Breast epithelium (tissue), 4 donors: ENCODE measurements around the gene LAMA3. TPM values are rescaled to one million over a fixed set of nuclear protein-coding genes. Genes with fewer than 3 reads are reported as not detected.

Source experiments
- DNase-seq, 2 donors: peaks; one replicate each; pipeline ENCODE4 v3.0.0-alpha.2; 2019; ENCODE audit warnings: low spot score in 2 of 2
- H3K27ac ChIP-seq, 2 donors: fragments of 200-600 bp; sonication (generic) in 1 of 2; one replicate each; pipeline ENCODE4 v1.5.1; 2016 to 2019; ENCODE audit warnings: mild to moderate bottlenecking in 1 of 2
- H3K27me3 ChIP-seq, 2 donors: fragments of 200-600 bp; sonication (generic) in 1 of 2; one replicate each; pipeline versions ENCODE4 v1.5.1 to v1.6.0; 2017 to 2019; ENCODE audit warnings: control low read depth in 1 of 2, mild to moderate bottlenecking in 1 of 2
- H3K36me3 ChIP-seq: fragments of 200-600 bp; one replicate; pipeline ENCODE4 v1.5.1; 2019
- H3K4me1 ChIP-seq, 2 donors: fragments of 200-600 bp; sonication (generic); one replicate each; pipeline ENCODE4 v1.5.1; 2016 to 2019; ENCODE audit warnings: control low read depth in 1 of 2
- H3K4me3 ChIP-seq, 3 donors: fragments of 200-600 bp; sonication (generic); 1 replicate in 2 of 3; 2 replicates in 1 of 3; pipeline ENCODE4 v1.5.1; 2016 to 2019; ENCODE audit warnings: mild to moderate bottlenecking in 3 of 3, moderate library complexity in 2 of 3
- H3K9me3 ChIP-seq, 2 donors: fragments of 200-600 bp; sonication (generic) in 1 of 2; one replicate each; pipeline ENCODE4 v1.5.1; 2016 to 2019; ENCODE audit warnings: control low read depth in 1 of 2
- POLR2A ChIP-seq: fragments of 450-650 bp; IDR thresholded peaks from one replicate; pipeline ENCODE4 v1.6.1; 2016; ENCODE audit warnings: antibody characterized with exemption, mild to moderate bottlenecking, moderate library complexity
- POLR2AphosphoS5 ChIP-seq, 3 donors: sonication (generic); formaldehyde crosslinking; IDR thresholded peaks; one replicate each; pipeline ENCODE4 v1.6.1; 2017; ENCODE audit warnings: antibody characterized with exemption in 3 of 3
- intact Hi-C: fragments of 100-400 bp; cut with DNase I; formaldehyde crosslinking; loops from one replicate; pipeline ENCODE4 v1.15.1; 2023; ENCODE audit warnings: low total_unique reads
- total RNA-seq, 3 donors: library from RNA; depleted of rRNA; stranded (reverse); fragments of >200 nt; gene quantifications; one replicate each; pipeline ENCODE4 v1.1.0, GENCODE V29; 2016
- TF ChIP-seq, protein P1 (sequence below), 3 donors: fragments of 450-650 bp; IDR thresholded peaks; one replicate each; pipeline ENCODE4 v1.5.1; 2016 to 2017; ENCODE audit warnings: antibody characterized with exemption in 3 of 3, mild to moderate bottlenecking in 3 of 3, moderate library complexity in 3 of 3

LAMA3 gene
- total RNA-seq, 3 donors from 2014 or later, result 43.4 to 173 (median 127) TPM

DNA sequence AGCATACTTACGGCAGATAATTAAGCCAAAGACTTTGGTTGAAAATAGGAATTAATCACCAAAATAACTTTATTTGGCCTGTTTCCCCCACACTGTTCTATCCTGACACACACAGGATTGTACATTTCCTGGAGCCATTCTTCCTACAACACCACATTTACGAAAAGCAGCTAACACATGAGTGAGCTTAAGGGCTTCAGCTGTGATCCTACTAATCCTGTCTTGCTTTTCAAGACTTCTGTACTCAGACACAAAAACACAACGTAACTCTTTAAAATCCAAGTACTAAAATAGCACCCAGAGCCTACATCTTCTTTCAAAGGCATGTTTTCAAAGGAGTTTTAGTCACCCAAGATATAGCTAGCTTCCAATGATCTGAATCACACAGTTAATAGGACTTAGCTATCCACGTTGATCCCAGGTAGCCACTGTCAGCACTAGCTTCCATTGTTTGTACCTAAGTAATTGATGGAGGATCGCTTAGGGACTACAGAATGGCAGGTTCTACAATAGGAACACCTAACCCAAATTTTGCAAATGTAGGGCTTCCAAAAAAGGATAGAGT lies 282.5 kb downstream of the LAMA3 start:
- Histone ChIP-seq H3K27me3 (no peaks in the 10 kb centered on the region), H3K4me1 (no peaks in the 10 kb centered on the region), H3K27ac (no peak overlapping the region), H3K9me3 (no peaks in the 10 kb centered on the region), H3K4me3 (no peak overlapping the region), H3K36me3 (no peaks in the 10 kb centered on the region)
- no peak for TF ChIP-seq POLR2AphosphoS5 (IDR thresholded peaks at IDR 0.05)
- TF ChIP-seq, protein P1, sequence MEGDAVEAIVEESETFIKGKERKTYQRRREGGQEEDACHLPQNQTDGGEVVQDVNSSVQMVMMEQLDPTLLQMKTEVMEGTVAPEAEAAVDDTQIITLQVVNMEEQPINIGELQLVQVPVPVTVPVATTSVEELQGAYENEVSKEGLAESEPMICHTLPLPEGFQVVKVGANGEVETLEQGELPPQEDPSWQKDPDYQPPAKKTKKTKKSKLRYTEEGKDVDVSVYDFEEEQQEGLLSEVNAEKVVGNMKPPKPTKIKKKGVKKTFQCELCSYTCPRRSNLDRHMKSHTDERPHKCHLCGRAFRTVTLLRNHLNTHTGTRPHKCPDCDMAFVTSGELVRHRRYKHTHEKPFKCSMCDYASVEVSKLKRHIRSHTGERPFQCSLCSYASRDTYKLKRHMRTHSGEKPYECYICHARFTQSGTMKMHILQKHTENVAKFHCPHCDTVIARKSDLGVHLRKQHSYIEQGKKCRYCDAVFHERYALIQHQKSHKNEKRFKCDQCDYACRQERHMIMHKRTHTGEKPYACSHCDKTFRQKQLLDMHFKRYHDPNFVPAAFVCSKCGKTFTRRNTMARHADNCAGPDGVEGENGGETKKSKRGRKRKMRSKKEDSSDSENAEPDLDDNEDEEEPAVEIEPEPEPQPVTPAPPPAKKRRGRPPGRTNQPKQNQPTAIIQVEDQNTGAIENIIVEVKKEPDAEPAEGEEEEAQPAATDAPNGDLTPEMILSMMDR (IDR thresholded peaks at IDR 0.05), result no peak
- no peak for TF ChIP-seq POLR2A
- DNase-seq, result no peak
- intact Hi-C loops, result no loop called here

DNA sequence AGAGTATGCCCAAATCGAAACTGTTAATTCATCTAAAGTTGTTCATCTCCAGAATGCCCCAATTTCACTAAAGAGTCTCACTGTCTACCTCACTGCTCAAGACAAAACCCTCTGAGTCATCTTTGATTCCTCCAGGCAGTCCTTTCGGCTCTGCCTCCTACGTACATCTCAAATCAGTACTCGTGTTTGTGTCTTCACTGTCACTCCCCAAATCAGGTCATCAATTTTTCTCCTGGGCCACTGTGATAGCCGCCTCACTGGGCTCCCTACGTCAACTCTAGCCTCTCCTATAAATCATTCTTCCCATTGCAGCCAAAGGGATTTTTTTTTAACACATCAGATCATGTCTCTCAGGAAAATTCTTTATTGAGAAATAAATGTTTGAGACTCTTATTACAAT lies 283.2 kb downstream of the LAMA3 start:
- H3K36me3 ChIP-seq, result no peaks in the 10 kb centered on the region
- H3K27ac ChIP-seq, result no peak overlapping the region
- H3K27me3 ChIP-seq, result no peaks in the 10 kb centered on the region
- intact Hi-C loops, result no loop called here
- no peaks in the 10 kb centered on the region for H3K4me1 ChIP-seq
- H3K9me3 ChIP-seq, result no peaks in the 10 kb centered on the region
- DNase-seq, result no peak
- TF ChIP-seq, protein P1 (IDR thresholded peaks at IDR 0.05), result no peak
- TF ChIP-seq POLR2AphosphoS5 (IDR thresholded peaks at IDR 0.05), result no peak
- TF ChIP-seq POLR2A, result no peak
- no peak overlapping the region for H3K4me3 ChIP-seq

- Histone ChIP-seq H3K36me3 (no peaks in the 10 kb centered on the region), H3K4me1 (no peaks in the 10 kb centered on the region), H3K4me3 (no peak overlapping the region), H3K27ac (no peak overlapping the region), H3K27me3 (no peaks in the 10 kb centered on the region), H3K9me3 (no peaks in the 10 kb centered on the region)
- TF ChIP-seq, protein P1 (IDR thresholded peaks at IDR 0.05), result no peak
- TF ChIP-seq POLR2AphosphoS5 (IDR thresholded peaks at IDR 0.05), result no peak
- no peak for TF ChIP-seq POLR2A
- intact Hi-C loops, result no loop called here
- DNase-seq, result no peak
Measured at GRCh38 chr18:23977103-23977502, 287.9 kb downstream of the LAMA3 start.

GRCh38 chr18:23977719-23978483 lies 288.6 kb downstream of the LAMA3 start:
- DNase-seq, result no peak
- intact Hi-C loops, result no loop called here
- no peaks in the 10 kb centered on the region for H3K4me1 ChIP-seq
- no peaks in the 10 kb centered on the region for H3K36me3 ChIP-seq
- H3K9me3 ChIP-seq, result no peaks in the 10 kb centered on the region
- no peak for TF ChIP-seq POLR2AphosphoS5 (IDR thresholded peaks at IDR 0.05)
- no peak for TF ChIP-seq POLR2A
- TF ChIP-seq, protein P1 (IDR thresholded peaks at IDR 0.05), result no peak
- no peak overlapping the region for H3K4me3 ChIP-seq
- no peaks in the 10 kb centered on the region for H3K27me3 ChIP-seq
- H3K27ac ChIP-seq, result no peak overlapping the region

DNA sequence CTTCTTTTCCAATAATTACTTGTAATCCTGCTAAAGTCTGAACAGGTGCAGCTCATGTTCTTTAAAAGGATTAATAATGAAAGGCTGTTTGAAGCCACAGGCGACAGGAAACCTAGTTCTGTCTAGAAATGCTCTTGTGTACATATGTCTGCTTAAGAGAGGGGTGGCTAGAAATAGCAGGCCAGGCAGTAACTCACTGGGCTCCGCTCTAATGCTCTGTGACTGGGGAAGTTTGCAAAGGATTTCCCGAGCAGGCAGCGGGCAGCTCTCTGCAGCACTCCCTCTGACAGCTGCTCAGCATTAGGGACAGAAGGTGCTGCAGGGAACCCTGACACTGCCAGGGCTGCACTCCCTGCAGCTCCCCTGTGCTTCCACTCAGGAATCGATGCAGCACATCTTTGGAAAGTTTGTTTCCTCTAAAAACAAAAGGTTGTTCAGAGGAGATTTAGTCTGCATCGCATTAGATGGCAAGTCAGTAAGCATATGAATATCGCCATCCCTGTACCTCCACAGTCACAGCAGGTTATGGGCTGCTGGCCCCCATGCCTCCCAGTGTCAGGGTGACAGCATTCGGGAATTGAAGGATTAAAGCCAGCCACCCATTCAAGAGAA lies 292.2 kb downstream of the LAMA3 start:
- intact Hi-C loops, result no loop called here
- Histone ChIP-seq H3K4me3 (no peak overlapping the region), H3K36me3 (no peaks in the 10 kb centered on the region), H3K27me3 (no peaks in the 10 kb centered on the region), H3K4me1 (no peaks in the 10 kb centered on the region), H3K27ac (no peak overlapping the region), H3K9me3 (no peaks in the 10 kb centered on the region)
- no peak for DNase-seq
- TF ChIP-seq, protein P1 (IDR thresholded peaks at IDR 0.05), result no peak
- TF ChIP-seq POLR2A, result no peak
- TF ChIP-seq POLR2AphosphoS5 (IDR thresholded peaks at IDR 0.05), result no peak
